GM20431 (cell line): ENCODE data around the gene GAMT.

Experiments used
- in situ Hi-C: fragments of 300-500 bp; cut with MseI, MboI; formaldehyde crosslinking; loops from one replicate; pipeline ENCODE4 v1.15.0; 2020; ENCODE audit warnings: low sequenced_read_pairs; ENCODE audit not compliant: unreplicated experiment

The GAMT gene

GRCh38 chr19:1406774-1407527 is 5.6 kb upstream of the GAMT start:
- in situ Hi-C loops = no loop called here

- in situ Hi-C loops = no loop called here
Observed at GRCh38 chr19:1402411-1403070, 1.2 kb upstream of the GAMT start.

GRCh38 chr19:1401889-1402217 is 511 bp upstream of the GAMT start:
- in situ Hi-C loops = no loop called here

- in situ Hi-C loops = no loop called here
Observed at GRCh38 chr19:1400281-1401137, 833 bp downstream of the GAMT start.

GRCh38 chr19:1399745-1400144 is 1.6 kb downstream of the GAMT start:
- in situ Hi-C loops = loop anchor here (25.0 kb wide), 1 partner anchor 112 kb away; the partner anchor contains the start of genes EFNA2 and FAM174C

GRCh38 chr19:1399079-1399478 is 2.3 kb downstream of the GAMT start:
- in situ Hi-C loops = loop anchor here (25.0 kb wide), 1 partner anchor 112 kb away; the partner anchor contains the start of genes EFNA2 and FAM174C

GRCh38 chr19:1397838-1398237 is 3.5 kb downstream of the GAMT start:
- in situ Hi-C loops = loop anchor here (25.0 kb wide), 1 partner anchor 111 kb away; the partner anchor contains the start of genes EFNA2 and FAM174C

GRCh38 chr19:1396768-1397679 is 4.3 kb downstream of the GAMT start:
- in situ Hi-C loops = loop anchor here (25.0 kb wide), 1 partner anchor 110 kb away; the partner anchor contains the start of genes EFNA2 and FAM174C

GRCh38 chr19:1396019-1396767 is 5.1 kb downstream of the GAMT start:
- in situ Hi-C loops = loop anchor here (25.0 kb wide), 1 partner anchor 109 kb away; the partner anchor contains the start of genes EFNA2 and FAM174C

GRCh38 chr19:1395194-1396018 is 5.9 kb downstream of the GAMT start:
- in situ Hi-C loops = loop anchor here (25.0 kb wide), 1 partner anchor 108 kb away; the partner anchor contains the start of genes EFNA2 and FAM174C

- in situ Hi-C loops = loop anchor here (25.0 kb wide), 1 partner anchor 107 kb away; the partner anchor contains the start of genes EFNA2 and FAM174C
Observed at GRCh38 chr19:1394252-1395193, 6.8 kb downstream of the GAMT start.

- in situ Hi-C loops = loop anchor here (25.0 kb wide), 1 partner anchor 107 kb away; the partner anchor contains the start of genes EFNA2 and FAM174C
Observed at GRCh38 chr19:1393841-1394240, 7.5 kb downstream of the GAMT start.

GRCh38 chr19:1392939-1393530 is 8.3 kb downstream of the GAMT start:
- in situ Hi-C loops = loop anchor here (25.0 kb wide), 1 partner anchor 106 kb away; the partner anchor contains the start of genes EFNA2 and FAM174C

GRCh38 chr19:1392407-1392806 is 8.9 kb downstream of the GAMT start:
- in situ Hi-C loops = loop anchor here (25.0 kb wide), 1 partner anchor 105 kb away; the partner anchor contains the start of genes EFNA2 and FAM174C

GRCh38 chr19:1390890-1391423 is 10.4 kb downstream of the GAMT start:
- in situ Hi-C loops = loop anchor here (25.0 kb wide), 1 partner anchor 104 kb away; the partner anchor contains the start of genes EFNA2 and FAM174C
